Measurements from ENCODE around the gene KANSL1. TPM values are rescaled to one million over a fixed set of nuclear protein-coding genes. Genes with fewer than 3 reads are reported as not detected.
"Not testable (repeated sequence)": the region's sequence is repeated elsewhere in the genome, so short reads cannot be mapped to it uniquely, and the experiment has no call there.

The KANSL1 gene
- total RNA-seq, 1 experiment from 2014 or later, result 35.6 TPM

DNA sequence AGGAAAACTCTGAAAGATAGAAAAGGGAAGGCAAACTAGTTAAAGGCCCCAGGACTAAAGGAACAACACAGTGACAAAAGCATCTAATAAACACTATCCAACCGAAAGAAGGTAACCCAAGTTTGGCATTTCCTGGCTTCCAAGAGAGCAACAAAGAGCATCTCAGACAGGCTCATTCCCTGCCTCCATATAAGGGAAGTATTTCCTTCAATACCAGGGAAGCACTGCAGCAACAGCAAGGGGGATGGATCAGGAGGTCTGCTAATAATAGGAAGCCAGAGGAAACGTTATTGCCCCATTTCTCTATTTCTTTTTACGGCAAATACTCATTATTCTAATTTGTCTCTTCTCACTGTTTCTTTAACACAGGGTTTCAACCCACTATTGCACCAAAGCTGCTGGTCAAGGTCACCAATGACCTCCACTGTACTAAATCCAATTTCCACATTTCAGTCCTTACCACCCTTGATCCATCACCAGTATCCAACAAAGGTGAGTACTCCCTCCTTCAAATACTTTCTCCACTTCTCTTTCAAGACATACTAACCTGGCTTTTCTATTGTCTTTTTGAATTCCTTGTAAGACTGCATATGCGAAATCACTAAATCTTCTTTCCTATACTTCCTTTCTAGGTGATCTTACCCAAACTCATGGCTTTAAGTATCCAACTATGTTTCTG is 86.1 kb downstream of the KANSL1 start:
- in situ Hi-C loops (cut with HindIII; ENCODE audit: low pct_unique_long_range_greater_than_20kb, low sequenced_read_pairs), result no loop called here
- DNase-seq (ENCODE audit: low read depth), result no peak

GRCh38 chr17:46102806-46103205 is 90.4 kb downstream of the KANSL1 start:
- DNase-seq (ENCODE audit: low read depth); in situ Hi-C loops (cut with HindIII; ENCODE audit: low pct_unique_long_range_greater_than_20kb, low sequenced_read_pairs): not testable (repeated sequence)

DNA sequence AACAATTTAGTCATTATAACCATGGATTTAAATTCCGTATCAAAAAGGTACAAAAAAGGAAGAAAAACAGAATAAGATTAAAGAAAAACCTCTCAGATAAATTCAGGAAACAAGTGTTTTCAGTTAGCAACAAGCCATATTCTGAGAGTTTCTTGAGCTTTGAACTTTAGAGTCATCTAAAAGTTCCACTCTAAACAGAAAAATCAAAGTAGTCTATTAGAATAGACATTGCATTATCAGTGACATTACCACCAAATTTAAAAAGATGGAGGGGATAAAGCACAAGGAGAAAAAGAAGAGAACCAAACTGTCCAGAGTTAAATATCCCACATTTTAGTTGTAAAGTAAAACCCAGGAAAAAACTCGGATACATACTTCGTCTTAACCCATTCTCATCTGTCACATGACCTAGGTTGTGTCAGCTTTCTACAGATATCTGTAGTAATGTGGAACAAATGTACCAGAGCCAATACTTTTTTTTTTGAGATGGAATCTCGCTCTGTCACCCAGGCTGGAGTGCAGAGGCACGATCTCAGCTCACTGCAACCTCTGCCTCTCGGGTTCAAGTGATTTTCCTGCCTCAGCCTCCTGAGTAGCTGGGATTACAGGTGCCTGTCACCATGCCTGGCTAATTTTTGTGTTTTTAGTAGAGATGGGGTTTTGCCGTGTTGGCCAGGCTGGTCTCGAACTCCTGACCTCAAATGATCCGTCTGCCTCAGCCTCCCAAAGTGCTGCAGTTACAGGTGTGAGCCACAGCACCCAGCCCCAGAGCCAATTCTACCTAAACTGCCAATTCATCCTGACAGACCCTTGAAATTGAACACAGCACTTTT is 91.2 kb downstream of the KANSL1 start:
- DNase-seq (ENCODE audit: low read depth); in situ Hi-C loops (cut with HindIII; ENCODE audit: low pct_unique_long_range_greater_than_20kb, low sequenced_read_pairs): not testable (repeated sequence)

DNA sequence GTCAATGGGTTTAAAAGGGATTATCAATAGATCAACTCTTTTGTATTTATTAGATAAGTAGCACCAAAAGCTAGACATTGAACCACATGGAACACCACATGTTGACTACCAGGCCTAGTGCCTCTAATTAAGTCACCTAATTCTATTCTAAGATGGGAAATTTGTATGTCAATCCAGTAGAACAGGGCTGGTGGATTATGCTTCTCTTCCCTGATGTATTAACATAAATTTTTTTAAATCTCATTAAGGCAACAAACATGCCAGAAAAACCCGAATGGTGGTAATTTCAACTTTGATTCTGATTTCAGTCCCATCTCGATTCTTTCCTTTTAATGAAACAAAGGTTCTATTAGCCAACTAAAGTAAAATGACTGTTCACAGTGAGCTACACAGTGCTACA is 92.6 kb downstream of the KANSL1 start:
- in situ Hi-C loops (cut with HindIII; ENCODE audit: low pct_unique_long_range_greater_than_20kb, low sequenced_read_pairs), result no loop called here
- no peak for DNase-seq (ENCODE audit: low read depth)

DNA sequence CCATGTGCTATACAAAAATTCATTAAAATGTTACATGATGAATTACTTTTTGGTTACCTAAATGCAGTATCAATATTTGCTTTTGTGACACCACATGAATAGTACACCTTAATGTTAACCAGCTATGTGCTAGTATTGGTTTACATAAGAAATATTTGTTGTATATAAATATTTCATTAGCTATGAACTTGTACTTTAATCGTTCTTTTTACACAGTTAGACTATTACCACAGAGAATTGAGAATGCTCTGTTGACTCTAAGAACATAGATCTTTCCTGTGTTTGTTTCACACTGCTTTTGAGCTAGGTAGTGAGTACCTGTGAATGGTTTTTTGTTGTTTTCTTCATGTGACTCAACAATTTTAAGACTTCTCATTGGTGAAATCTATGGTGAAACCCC is 93.4 kb downstream of the KANSL1 start:
- in situ Hi-C loops (cut with HindIII; ENCODE audit: low pct_unique_long_range_greater_than_20kb, low sequenced_read_pairs), result no loop called here
- no peak for DNase-seq (ENCODE audit: low read depth)

DNA sequence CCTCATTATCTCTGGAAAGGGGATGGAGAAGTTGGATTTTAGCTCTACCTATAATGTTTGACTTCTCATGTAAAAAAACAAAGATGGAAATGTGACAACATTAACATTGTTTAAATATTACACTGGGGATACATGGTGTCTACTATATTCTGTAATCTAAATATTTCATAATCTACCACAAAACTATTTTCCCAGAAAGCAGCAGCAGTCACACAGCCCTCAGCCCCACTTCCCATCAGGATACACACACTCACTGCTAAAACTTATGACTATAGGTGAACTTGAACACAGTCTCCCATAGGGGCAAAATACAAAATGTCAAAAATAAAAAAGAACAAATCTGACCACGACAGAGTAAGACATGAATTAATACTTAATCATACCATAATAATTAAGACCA is 95.7 kb downstream of the KANSL1 start:
- no peak for DNase-seq (ENCODE audit: low read depth)
- in situ Hi-C loops (cut with HindIII; ENCODE audit: low pct_unique_long_range_greater_than_20kb, low sequenced_read_pairs), result no loop called here

GRCh38 chr17:46092991-46093390 is 100.2 kb downstream of the KANSL1 start:
- no peak for DNase-seq (ENCODE audit: low read depth)
- in situ Hi-C loops (cut with HindIII; ENCODE audit: low pct_unique_long_range_greater_than_20kb, low sequenced_read_pairs), result no loop called here

- in situ Hi-C loops (cut with HindIII; ENCODE audit: low pct_unique_long_range_greater_than_20kb, low sequenced_read_pairs), result no loop called here
- DNase-seq (ENCODE audit: low read depth), result no peak
These were observed 102.4 kb downstream of the KANSL1 start for GRCh38 chr17:46090871-46091270.

DNA sequence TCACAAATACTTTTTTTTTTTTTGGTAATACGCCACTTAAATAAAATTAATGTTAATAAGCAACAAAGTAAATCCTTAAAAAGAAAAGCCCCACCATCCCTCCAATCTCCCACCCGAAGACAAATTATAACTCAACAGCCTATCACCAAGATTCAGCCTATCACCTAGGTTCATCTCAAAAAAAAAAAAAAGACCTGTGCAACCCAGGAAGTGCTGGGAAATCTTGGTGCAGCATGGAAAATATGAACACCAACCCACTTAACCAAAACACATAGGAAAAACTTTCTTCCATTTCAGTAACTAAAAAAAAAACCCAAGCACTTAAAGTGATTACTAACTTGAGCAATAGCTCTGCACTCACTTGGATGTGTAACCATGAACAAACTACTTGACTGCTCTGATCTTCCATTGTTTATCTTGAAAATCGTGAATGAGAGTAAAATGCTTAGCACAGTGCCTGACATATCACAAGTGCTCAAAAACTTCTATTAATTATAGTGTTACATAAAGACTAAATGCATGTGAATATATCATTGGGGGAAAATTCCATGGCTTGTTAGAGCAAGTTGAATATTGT is 103.8 kb downstream of the KANSL1 start:
- no peak for DNase-seq (ENCODE audit: low read depth)
- in situ Hi-C loops (cut with HindIII; ENCODE audit: low pct_unique_long_range_greater_than_20kb, low sequenced_read_pairs), result no loop called here

DNA sequence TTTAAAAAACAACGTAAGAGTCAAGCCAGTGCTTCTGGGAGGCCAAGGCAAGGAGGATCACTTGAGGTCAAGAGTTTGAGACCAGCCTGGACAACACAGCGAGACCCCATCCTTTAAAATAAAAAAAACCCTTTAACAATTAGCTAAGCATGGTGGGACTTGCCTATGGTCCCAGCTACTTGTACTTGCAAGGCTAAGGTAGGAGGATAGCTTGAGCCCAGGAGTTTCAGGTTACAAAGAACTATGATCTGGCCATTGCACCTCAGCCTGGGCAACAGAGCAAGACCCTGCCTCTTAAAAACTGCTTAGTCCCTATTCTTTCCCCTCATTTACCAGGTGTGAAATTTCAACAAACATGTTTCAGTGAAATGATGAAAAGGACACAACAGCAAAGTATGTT is 104.6 kb downstream of the KANSL1 start:
- in situ Hi-C loops (cut with HindIII; ENCODE audit: low pct_unique_long_range_greater_than_20kb, low sequenced_read_pairs), result no loop called here
- no peak for DNase-seq (ENCODE audit: low read depth)

DNA sequence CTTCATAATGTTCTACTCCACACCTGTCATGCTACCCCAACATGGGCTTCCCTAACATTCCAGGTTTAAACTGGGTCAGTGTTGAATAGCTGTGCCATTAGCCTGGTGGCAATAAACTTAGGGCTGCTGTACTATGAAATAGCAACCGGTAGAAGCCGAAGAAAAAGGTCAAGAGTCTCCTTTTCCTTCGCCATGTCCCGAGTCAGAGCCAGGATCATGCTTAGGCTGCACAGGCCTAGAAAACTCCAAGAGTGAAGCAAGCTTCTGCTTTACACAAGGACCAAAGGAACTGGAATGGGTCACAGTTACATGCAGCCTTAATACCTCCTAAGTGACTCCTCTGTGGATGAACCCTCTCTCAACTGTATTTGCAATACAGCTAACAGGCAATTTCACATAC is 105.4 kb downstream of the KANSL1 start:
- DNase-seq (ENCODE audit: low read depth); in situ Hi-C loops (cut with HindIII; ENCODE audit: low pct_unique_long_range_greater_than_20kb, low sequenced_read_pairs): not testable (repeated sequence)

DNA sequence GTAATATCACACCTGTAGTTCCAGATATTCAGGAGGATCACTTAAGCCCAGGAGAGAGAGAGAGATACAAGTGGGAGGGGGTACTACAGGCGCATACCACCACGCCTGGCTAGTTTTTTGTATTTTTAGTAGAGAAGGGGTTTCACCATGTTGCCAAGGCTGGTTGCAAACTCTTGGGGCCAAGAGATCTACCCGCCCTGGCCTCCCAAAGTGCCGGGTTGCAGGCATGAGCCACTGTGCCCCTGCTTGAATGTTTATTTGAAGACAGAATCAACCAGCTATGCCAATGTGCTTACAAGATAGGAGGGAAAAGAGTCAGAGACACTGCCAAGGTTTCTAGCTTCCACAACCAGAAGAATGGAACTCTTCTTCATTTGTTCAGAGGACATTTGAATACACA is 106.4 kb downstream of the KANSL1 start:
- DNase-seq (ENCODE audit: low read depth), result no peak
- in situ Hi-C loops (cut with HindIII; ENCODE audit: low pct_unique_long_range_greater_than_20kb, low sequenced_read_pairs), result no loop called here

GRCh38 chr17:46085522-46085921 is 107.7 kb downstream of the KANSL1 start:
- in situ Hi-C loops (cut with HindIII; ENCODE audit: low pct_unique_long_range_greater_than_20kb, low sequenced_read_pairs), result no loop called here
- no peak for DNase-seq (ENCODE audit: low read depth)

GRCh38 chr17:46082257-46082656 is 111.0 kb downstream of the KANSL1 start:
- in situ Hi-C loops (cut with HindIII; ENCODE audit: low pct_unique_long_range_greater_than_20kb, low sequenced_read_pairs), result no loop called here
- no peak for DNase-seq (ENCODE audit: low read depth)

DNA sequence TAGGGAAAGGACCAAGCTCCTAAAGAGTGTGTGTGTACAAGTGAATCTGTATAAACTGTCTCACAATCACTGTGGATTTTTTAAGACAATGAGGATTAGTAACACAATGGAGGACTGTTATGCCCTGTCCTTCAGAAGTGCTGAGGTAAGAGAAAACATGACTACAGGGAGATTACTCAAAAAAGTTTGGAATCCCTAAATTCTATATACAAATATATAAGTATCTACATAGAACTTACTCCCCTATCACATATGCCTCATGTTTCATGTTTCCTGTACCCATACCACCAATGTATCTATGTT is 112.3 kb downstream of the KANSL1 start:
- in situ Hi-C loops (cut with HindIII; ENCODE audit: low pct_unique_long_range_greater_than_20kb, low sequenced_read_pairs), result no loop called here
- DNase-seq (ENCODE audit: low read depth), result no peak

DNA sequence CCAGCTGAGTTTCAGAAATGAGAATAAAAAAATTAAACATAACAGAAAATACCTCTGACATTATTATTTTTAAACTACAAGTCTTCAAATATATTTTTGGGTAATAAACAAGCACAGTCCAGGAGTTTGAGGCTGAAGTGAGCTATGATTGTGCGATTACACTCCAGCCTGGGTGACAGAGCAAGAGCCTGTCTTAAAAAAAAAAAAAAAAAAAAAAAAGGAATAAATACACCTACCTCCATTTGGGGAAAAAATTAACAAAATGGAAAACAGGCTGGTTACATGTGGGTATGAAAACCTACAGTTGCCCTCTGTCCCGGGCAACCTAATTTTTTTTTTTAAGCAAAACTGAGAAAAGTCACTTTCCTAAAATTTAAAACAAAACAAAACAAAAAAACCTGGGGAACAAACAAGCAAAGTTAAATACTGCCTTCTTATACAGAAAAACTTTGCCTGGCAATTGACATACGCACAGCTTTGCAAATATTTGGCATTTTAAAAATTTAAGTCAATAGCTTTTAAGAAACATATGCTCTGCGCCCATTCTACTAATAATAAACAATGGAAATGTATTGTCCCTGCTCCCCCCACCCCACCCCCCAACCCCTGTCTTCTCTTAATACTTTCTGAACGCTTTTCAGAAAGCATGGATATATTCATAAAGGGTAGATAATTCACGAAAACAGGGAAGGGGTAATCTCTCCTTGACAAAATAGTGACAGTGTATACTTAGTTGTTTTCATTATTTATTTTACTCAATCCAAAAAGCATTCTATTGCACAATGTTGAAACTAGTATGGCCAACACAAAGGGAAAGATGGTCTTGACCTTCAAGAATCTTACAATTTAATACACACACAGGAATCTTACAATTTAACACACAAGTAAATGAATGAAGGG is 112.9 kb downstream of the KANSL1 start:
- no peak for DNase-seq (ENCODE audit: low read depth)
- in situ Hi-C loops (cut with HindIII; ENCODE audit: low pct_unique_long_range_greater_than_20kb, low sequenced_read_pairs), result no loop called here

- DNase-seq (ENCODE audit: low read depth), result no peak
- in situ Hi-C loops (cut with HindIII; ENCODE audit: low pct_unique_long_range_greater_than_20kb, low sequenced_read_pairs), result no loop called here
These were observed 114.6 kb downstream of the KANSL1 start for GRCh38 chr17:46078675-46079074.

DNA sequence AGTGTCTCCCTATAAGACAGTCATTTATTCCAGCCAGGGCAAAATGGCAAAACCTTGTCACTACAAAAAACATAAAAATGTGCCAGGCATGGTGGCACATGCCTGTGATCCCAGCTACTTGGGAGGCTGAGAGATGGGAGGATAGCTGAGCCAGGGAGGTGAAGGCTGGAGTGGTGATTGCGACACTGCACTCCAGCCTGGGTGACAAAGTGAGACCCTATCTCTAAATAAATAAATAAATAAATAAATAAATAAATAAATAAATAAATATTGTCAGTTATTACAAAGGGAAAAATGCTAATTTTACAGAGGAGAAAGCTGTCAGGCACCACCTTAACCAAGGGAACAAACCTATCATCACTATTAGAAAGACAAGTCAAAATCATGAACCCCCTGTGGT is 118.7 kb downstream of the KANSL1 start:
- in situ Hi-C loops (cut with HindIII; ENCODE audit: low pct_unique_long_range_greater_than_20kb, low sequenced_read_pairs), result no loop called here

DNA sequence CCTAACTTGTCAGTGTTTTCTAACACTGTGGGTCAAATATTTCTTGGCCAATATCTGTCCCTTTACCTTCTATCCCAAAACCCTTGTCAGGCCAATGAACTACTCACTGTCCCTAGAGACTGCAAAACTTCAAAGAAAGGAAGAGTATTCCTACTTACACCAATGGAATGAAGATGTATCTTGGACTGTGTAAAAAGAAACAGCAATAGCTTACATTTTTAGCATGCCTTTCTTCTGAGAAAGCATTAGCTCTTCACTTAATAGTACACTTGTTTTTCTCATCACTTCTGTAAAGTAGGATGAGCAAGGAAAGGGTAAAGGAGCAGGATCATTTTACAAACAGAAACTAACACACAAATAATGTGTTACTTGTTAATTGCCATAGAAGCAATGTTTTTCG is 120.2 kb downstream of the KANSL1 start:
- in situ Hi-C loops (cut with HindIII; ENCODE audit: low pct_unique_long_range_greater_than_20kb, low sequenced_read_pairs), result no loop called here

More for the DNA sequence above, 118.7 kb downstream of the KANSL1 start:
- DNase-seq (ENCODE audit: low read depth), result no peak

More for the DNA sequence above, 120.2 kb downstream of the KANSL1 start:
- DNase-seq (ENCODE audit: low read depth), result peak; percentile 49

Measured in Caki2 (cell line).